K562 (cell line): ENCODE data around the gene ZNF48. TPM values are rescaled to one million over a fixed set of nuclear protein-coding genes. Genes with fewer than 3 reads are reported as not detected.

ENCODE experiments used
- AFF4 ChIP-seq: sonication (generic); formaldehyde crosslinking; IDR thresholded peaks from 2 replicates; pipeline ENCODE4 v1.8.0; 2023; ENCODE audit warnings: mild to moderate bottlenecking, missing genetic modification reagents
- FOXA3 ChIP-seq, 2 experiments: fragments of 450-650 bp in 1 of 2; sonication (generic) in 1 of 2; formaldehyde crosslinking; IDR thresholded peaks in 1 of 2; conservative IDR thresholded peaks in 1 of 2; 2 replicates each; pipeline versions ENCODE4 v1.4.0 to v1.8.0; 2020 to 2022; ENCODE audit warnings: mild to moderate bottlenecking in 2 of 2, missing genetic modification reagents in 1 of 2
- ID3 ChIP-seq, 2 experiments: fragments of 250-450 bp in 1 of 2; fragments of 450-650 bp in 1 of 2; sonication (Bioruptor Pico) in 1 of 2; IDR thresholded peaks; 2 replicates each; pipeline versions ENCODE4 v1.6.1 to v1.8.0; 2016 to 2021; ENCODE audit warnings: mild to moderate bottlenecking in 2 of 2, moderate library complexity in 2 of 2, missing compliant biosample characterization in 1 of 2, missing genetic modification characterization in 1 of 2
- NR1H2 ChIP-seq: sonication (generic); formaldehyde crosslinking; IDR thresholded peaks from 2 replicates; pipeline ENCODE4 v1.4.0; 2020; ENCODE audit warnings: mild to moderate bottlenecking, missing genetic modification reagents
- POLR2AphosphoS5 ChIP-seq: IDR thresholded peaks from 2 replicates; pipeline ENCODE4 v1.6.1; 2011; ENCODE audit warnings: mild to moderate bottlenecking, low read depth, low read length, moderate library complexity; ENCODE audit not compliant: control insufficient read depth, insufficient read depth
- SIN3B ChIP-seq: fragments of 450-650 bp; IDR thresholded peaks from 2 replicates; pipeline ENCODE4 v1.6.1; 2017; ENCODE audit warnings: low read depth, mild to moderate bottlenecking, moderate library complexity
- ZNF175 ChIP-seq: fragments of 200-800 bp; sonication (Bioruptor generic); IDR thresholded peaks from 2 replicates; pipeline ENCODE4 v1.6.1; 2016; ENCODE audit warnings: low read depth, mild to moderate bottlenecking, missing genetic modification characterization, missing compliant biosample characterization
- polyA plus RNA-seq, 8 experiments: library from polyadenylated mRNA; depleted of rRNA in 4 of 8; stranded (reverse) in 5 of 8; unstranded in 3 of 8; fragments of >200 nt; fragmentation: Nextera tagmentation in 2 of 8; fragmentation: Illumina TruSeq in 1 of 8; extraction: Ambion mirVana in 2 of 8; extraction: Trizol in 1 of 8; gene quantifications; 2 replicates each; pipeline versions ENCODE4 v1.2.1 to v1.2.3, GENCODE V29; 2011 to 2014; ENCODE audit warnings: inconsistent platforms in 1 of 8, missing spikeins in 1 of 8
- total RNA-seq, 7 experiments: library from RNA; depleted of rRNA in 6 of 7; stranded (reverse); fragments of >200 nt in 6 of 7; fragmentation: Illumina TruSeq in 2 of 7; extraction: Trizol in 2 of 7; gene quantifications; 2 replicates each; pipeline versions ENCODE4 v1.2.1 to v1.2.3, GENCODE V29; 2011 to 2021; ENCODE audit warnings: low replicate concordance in 1 of 7

The ZNF48 gene
- total and polyA plus RNA-seq, 9 of the 15 experiments (the other 6 are each of a cell fraction or from before 2014, with no cell fraction given): 0.38 to 11.6 (median 4.7) TPM

GRCh38 chr16:30377050-30377811 is 18.0 kb upstream of the ZNF48 start (continued):
- TF ChIP-seq AFF4 (CRISPR knock-in tag) (no peak; the same call in 1 of the 2 replicates), FOXA3 (CRISPR knock-in tag; conservative IDR thresholded peaks at IDR 0.05 in 1 of 2, IDR thresholded peaks at IDR 0.05 in 1 of 2) (0 out of 4 replicates have a peak, but pooled peaks of 1 of the 2 experiments have one; percentile 31), NR1H2 (CRISPR knock-in tag) (0 out of 2 replicates have a peak, but pooled peaks have one; percentile 25), ID3 (CRISPR knock-in tag; IDR thresholded peaks at IDR 0.05) (no peak), ID3 (tag; IDR thresholded peaks at IDR 0.05) (0 out of 2 replicates have a peak, but pooled peaks have one; percentile 7), ZNF175 (CRISPR knock-in tag) (peak; percentile 78), POLR2AphosphoS5 (peak; percentile 17; the same call in 1 of the 2 replicates), SIN3B (no peak)
